SK-N-MC (cell line): ENCODE results near the gene THOC6.

Source experiments
- EZH2 ChIP-seq: fragments of 200-600 bp; sonication (generic); IDR thresholded peaks from one replicate; pipeline ENCODE4 v1.6.1; 2017; ENCODE audit warnings: antibody characterized with exemption
- FOXP2 ChIP-seq: optimal IDR thresholded peaks from 2 replicates; pipeline ENCODE3; 2011; ENCODE audit warnings: mild to moderate bottlenecking, moderate library complexity; ENCODE audit not compliant: insufficient read depth; ENCODE audit errors: extremely low read length, control extremely low read depth
- POLR2AphosphoS5 ChIP-seq: IDR thresholded peaks from 2 replicates; pipeline ENCODE4 v1.6.1; 2012; ENCODE audit warnings: mild to moderate bottlenecking, low read depth, low read length, borderline replicate concordance

DNA sequence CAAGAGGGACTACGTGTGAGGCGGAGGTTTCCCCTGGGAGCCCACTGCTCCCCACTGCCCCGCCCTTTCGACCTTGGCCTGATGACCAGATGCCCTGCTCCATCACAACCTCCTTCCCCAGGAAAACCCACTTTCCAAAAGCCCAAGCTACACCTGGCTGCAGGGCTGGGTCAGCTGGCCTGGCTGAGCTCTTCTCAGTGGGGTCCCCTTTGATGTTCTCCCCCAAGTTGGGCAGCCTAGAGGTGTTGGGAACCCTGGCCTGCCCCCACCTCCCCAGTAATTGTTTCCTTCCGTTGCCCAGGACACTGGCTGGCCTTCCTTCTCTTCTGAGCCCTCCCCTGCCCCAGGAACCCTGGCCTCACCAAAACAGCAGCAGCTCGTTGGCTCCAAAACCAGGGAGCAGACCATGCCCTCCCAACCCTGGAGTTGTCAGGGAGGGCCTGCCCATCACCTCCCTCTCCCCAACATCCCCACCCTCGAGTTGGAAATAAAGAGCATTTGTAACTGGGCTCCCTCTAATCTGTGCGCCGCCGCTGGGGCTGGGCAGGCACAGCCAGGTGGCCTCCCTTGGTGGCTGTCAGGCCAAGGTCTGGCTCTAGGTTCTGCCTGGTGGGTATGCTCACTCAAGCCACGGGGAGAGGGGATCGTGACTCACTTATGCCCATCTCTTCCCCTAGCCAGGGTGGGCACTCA lies 9.7 kb upstream of the THOC6 start:
- no peak for TF ChIP-seq EZH2
- no peak for TF ChIP-seq POLR2AphosphoS5
- no peak for TF ChIP-seq FOXP2
